Mononuclear cell (primary cell): Measurements from ENCODE around the gene FBXL14. TPM values are rescaled to one million over a fixed set of nuclear protein-coding genes. Genes with fewer than 3 reads are reported as not detected.

Experiments
- H3K27me3 ChIP-seq: 2 replicates; pipeline ENCODE4 v1.6.0; 2011; ENCODE audit warnings: low read length, control low read depth; ENCODE audit not compliant: insufficient read depth
- H3K4me1 ChIP-seq: 2 replicates; pipeline ENCODE4 v1.5.1; 2011; ENCODE audit warnings: mild to moderate bottlenecking, low read length, control low read depth; ENCODE audit not compliant: insufficient read depth
- H3K4me3 ChIP-seq: 2 replicates; pipeline ENCODE4 v1.5.1; 2011; ENCODE audit warnings: mild to moderate bottlenecking, low read length, moderate library complexity
- H3K9me3 ChIP-seq: 2 replicates; pipeline ENCODE4 v1.5.1; 2011; ENCODE audit warnings: low read depth, mild to moderate bottlenecking, control low read depth, low read length
- total RNA-seq: library from RNA; depleted of rRNA; stranded (reverse); fragments of >200 nt; gene quantifications from one replicate; pipeline ENCODE4 v1.2.3, GENCODE V29; 2012

Gene FBXL14
- total RNA-seq, 1 donor = 21.1 TPM

- no peaks in the 10 kb centered on the region for H3K4me1 ChIP-seq
- no peak overlapping the region for H3K4me3 ChIP-seq
- no peaks in the 10 kb centered on the region for H3K9me3 ChIP-seq
- no peaks in the 10 kb centered on the region for H3K27me3 ChIP-seq
Measured at GRCh38 chr12:1551496-1551895, 42.9 kb downstream of the FBXL14 start.

DNA sequence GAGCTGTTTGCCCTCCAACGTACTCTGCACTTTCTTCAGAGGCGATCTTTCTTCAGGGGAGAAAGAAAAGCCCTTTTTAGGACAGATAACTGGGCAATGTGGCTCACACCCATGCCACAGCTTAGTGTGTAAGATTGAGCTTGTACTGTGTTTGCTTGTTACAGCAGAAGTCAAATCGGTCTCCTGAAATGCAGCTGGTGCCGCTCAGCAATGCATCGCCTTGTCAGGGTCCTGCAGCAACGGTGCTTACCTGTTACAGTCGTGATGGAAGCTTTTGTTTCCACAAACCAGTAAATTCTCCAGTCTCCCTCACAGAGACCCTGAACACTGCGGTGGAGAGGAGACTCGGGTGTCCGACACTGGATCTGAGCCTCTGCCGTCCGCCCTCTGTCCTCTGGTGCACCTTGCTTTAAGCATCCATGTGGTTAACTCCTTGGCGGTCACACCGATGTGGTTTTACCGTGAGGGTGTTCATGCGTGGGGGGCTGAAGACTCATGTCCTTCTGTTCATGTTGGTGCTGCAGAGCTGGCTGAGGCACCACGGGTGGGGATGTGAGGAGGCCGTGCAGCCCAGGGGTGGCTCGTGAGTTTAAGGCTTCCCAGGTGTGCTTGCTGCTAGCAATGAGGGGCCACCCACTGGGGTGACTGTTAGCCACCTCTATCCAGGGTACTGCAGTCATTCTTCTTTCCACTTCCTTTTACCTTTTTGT lies 47.3 kb downstream of the FBXL14 start:
- Histone ChIP-seq H3K4me1 (peaks cover 12% of the 10 kb centered on the region), H3K27me3 (no peaks in the 10 kb centered on the region), H3K9me3 (no peaks in the 10 kb centered on the region), H3K4me3 (no peak overlapping the region)

GRCh38 chr12:1544996-1545700 lies 49.2 kb downstream of the FBXL14 start:
- Histone ChIP-seq H3K4me1 (peaks cover 18% of the 10 kb centered on the region), H3K9me3 (no peaks in the 10 kb centered on the region), H3K27me3 (peaks cover under 1% of the 10 kb centered on the region), H3K4me3 (no peak overlapping the region)

- Histone ChIP-seq H3K9me3 (no peaks in the 10 kb centered on the region), H3K4me1 (peaks cover 18% of the 10 kb centered on the region), H3K27me3 (peaks cover 16% of the 10 kb centered on the region), H3K4me3 (no peak overlapping the region)
Measured at GRCh38 chr12:1542599-1542998, 51.8 kb downstream of the FBXL14 start.

- no peak overlapping the region for H3K4me3 ChIP-seq
- peaks cover 34% of the 10 kb centered on the region for H3K27me3 ChIP-seq
- H3K4me1 ChIP-seq = peaks cover 15% of the 10 kb centered on the region
- H3K9me3 ChIP-seq = no peaks in the 10 kb centered on the region
Measured at GRCh38 chr12:1540690-1541089, 53.7 kb downstream of the FBXL14 start.

- H3K9me3 ChIP-seq = no peaks in the 10 kb centered on the region
- no peak overlapping the region for H3K4me3 ChIP-seq
- peaks cover 16% of the 10 kb centered on the region for H3K4me1 ChIP-seq
- peaks cover 50% of the 10 kb centered on the region for H3K27me3 ChIP-seq
Measured at GRCh38 chr12:1539135-1539534, 55.2 kb downstream of the FBXL14 start.

DNA sequence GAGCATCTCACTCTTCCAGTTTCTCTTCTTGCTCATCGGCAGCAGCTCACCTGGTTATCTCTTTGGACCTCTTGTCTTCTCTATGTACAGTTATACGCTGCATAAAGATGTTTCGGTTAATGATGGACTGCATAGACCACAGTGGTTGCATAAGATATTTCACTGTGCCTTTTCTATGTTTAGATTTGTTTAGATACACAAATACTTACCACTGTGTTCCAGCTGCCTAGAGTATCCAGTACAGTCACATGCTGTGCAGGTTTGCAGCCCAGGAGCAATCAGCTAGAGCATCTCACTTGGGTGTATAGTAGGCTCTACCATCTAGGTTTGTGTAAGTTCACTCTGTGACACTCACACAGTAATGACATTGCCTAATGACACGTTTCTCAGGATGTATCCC lies 57.6 kb downstream of the FBXL14 start:
- H3K4me1 ChIP-seq = peaks cover 31% of the 10 kb centered on the region
- H3K4me3 ChIP-seq = no peak overlapping the region
- no peaks in the 10 kb centered on the region for H3K9me3 ChIP-seq
- H3K27me3 ChIP-seq = peaks cover 73% of the 10 kb centered on the region

DNA sequence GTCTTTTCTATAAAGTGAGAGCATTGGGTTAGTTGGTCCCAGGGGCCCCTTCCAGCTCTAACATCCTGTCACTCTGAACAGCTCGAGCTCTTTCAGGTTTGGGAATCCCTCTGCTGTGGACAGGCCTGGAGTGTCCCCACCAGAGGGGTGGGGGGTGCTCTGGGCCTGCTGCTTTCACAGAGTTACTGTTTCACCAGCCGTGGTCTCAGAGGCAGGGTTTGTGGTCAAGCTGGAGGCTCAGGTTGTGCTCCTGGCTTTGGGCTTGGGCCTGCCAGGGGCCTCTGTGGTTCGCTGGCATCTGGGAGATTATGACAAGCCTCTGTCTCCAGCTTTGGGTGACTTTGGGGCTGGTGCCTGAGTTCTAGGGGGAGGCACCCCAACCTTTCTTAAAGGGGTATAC lies 59.6 kb downstream of the FBXL14 start:
- Histone ChIP-seq H3K4me3 (no peak overlapping the region), H3K4me1 (peaks cover 38% of the 10 kb centered on the region), H3K27me3 (peaks cover 76% of the 10 kb centered on the region), H3K9me3 (no peaks in the 10 kb centered on the region)

DNA sequence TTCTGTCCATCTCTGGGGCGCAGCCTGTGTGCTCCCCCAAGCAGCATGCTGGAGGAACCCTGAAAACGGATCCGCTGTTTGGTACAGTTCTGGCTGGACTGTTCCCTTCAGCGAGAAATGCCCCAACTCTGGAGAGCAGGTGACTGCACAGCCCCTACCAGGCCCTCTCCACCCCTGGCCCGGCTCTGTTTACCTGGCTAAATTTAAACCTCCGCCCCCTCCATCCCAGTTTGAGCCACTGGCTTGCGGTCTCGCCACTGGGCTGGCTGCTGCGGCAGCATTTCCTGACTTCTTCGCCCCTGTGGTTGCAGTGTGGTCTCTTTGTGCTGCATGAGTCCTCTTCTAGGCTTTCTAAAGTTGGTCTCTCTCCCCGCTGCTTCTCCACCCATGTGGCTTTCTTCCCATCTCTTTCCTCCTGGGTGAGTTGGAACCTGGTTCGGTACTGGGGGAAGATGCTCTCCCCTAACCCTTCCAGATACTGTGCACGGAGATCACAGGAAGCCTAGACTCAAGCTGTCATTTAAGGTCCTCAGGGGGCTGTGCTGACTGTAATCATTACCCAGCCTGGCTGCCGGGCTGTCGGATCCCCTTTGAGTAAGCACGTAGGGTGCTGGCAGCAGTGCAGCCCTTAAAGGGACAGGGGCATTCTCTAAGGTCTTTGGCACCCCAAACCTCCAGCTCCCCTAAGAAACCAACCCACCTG lies 60.6 kb downstream of the FBXL14 start:
- H3K27me3 ChIP-seq = peaks cover 79% of the 10 kb centered on the region
- peaks cover 40% of the 10 kb centered on the region for H3K4me1 ChIP-seq
- H3K4me3 ChIP-seq = no peak overlapping the region
- no peaks in the 10 kb centered on the region for H3K9me3 ChIP-seq

GRCh38 chr12:1533205-1533601 lies 61.2 kb downstream of the FBXL14 start:
- Histone ChIP-seq H3K27me3 (peaks cover 81% of the 10 kb centered on the region), H3K4me1 (peaks cover 40% of the 10 kb centered on the region), H3K9me3 (no peaks in the 10 kb centered on the region), H3K4me3 (no peak overlapping the region)

DNA sequence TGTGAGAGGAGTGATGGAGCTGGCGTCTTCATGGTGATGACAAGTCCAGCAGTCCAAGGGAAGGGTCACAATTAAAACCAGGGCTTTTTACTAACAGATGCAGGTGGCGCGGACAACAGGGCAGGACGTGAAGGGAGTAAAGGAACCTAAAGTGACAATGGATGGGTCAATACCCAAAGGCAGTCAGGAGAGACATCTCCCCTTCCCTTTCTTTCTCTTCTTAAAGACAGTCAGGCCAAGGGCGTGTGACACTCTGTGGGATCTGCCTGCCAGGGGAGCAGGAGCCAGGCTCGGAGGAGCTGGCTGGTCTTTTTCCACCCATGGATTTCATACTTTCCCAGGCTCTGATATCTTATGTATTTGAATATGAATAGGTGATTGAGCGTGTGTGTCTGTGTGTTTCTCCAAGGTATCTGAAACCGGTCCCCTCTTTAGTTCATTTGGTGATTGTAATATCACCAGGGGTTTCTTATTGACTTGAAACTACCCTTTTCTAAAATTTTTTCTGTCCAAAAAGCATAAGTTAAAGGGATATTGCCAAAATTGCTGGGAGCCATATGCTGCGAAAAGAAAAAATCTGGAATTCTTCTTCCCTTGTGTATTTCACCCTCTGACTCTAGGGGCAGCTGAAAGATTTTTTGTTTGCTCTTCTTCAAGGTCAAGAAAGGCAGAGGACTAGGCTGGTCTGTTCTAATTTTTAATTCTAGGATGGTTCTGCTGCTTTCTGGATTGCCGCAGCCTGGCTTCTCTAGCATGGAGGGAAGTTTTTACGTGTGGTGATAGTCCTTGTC lies 61.8 kb downstream of the FBXL14 start:
- H3K9me3 ChIP-seq = no peaks in the 10 kb centered on the region
- H3K27me3 ChIP-seq = peaks cover 86% of the 10 kb centered on the region
- peaks cover 40% of the 10 kb centered on the region for H3K4me1 ChIP-seq
- no peak overlapping the region for H3K4me3 ChIP-seq

GRCh38 chr12:1531654-1532374 lies 62.6 kb downstream of the FBXL14 start:
- H3K4me1 ChIP-seq = peaks cover 40% of the 10 kb centered on the region
- H3K27me3 ChIP-seq = peaks cover 82% of the 10 kb centered on the region
- H3K9me3 ChIP-seq = no peaks in the 10 kb centered on the region
- H3K4me3 ChIP-seq = no peak overlapping the region

DNA sequence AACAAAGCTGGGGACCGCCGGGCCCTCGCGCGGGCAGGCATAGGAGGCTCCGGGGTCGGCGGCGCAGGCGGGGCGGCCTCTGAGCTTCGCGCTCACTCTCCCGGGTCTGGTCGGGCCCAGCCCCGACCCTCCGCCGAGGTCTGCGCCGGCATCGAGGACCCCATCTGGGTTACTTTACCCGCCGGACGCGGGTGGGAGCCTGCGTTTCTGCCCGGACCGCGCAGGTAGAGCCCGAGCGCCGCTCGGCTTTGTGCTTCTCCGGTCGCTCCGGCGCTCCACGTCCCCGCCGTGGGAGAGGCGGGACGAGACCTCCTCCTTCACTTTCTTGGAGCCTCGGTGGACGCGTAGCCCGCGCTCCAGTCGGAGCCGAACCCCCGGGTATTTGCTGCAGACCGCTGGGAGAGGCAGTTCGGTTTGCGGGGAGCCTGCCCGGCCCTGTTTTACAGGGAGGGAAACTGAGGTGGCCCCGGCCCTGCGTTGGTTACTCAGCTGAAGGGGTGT lies 63.2 kb downstream of the FBXL14 start:
- Histone ChIP-seq H3K4me3 (no peak overlapping the region), H3K27me3 (peaks cover 80% of the 10 kb centered on the region), H3K4me1 (peaks cover 40% of the 10 kb centered on the region), H3K9me3 (no peaks in the 10 kb centered on the region)

DNA sequence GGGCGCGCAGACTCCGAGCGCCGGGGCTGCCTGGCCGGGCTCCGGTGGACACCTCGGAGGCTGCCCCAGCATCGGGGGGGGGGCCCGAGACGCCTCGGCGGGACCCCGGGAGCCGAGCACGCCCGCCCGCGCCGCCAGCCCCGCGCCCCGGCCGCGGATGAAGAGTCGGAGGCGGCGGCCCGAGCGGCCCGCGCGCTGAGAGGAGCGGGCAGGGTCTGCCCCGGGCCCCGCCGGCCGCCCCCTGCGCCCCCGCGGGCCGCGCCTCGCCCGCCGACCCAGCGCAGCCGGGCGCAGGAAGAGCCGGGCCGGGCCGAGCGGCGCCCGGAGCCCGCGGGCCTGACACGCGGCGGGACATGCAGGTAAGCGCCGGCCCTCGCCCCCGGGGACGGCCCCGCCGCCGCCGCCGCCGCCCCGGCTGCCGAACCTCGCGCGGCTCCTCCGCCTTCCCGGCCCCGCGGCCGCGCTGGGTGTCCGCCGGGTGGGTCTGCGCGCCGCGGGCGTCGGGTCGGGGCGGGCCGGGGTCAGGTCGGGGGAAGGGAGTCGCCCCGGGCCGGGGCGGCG lies 63.7 kb downstream of the FBXL14 start:
- Histone ChIP-seq H3K4me3 (peak overlapping the region; percentile 13), H3K27me3 (peaks cover 78% of the 10 kb centered on the region), H3K9me3 (no peaks in the 10 kb centered on the region), H3K4me1 (peaks cover 40% of the 10 kb centered on the region)
